Ovary (tissue), 3 donors: ENCODE measurements around the gene DUSP16.
"Not testable (repeated sequence)": the region's sequence is repeated elsewhere in the genome, so short reads cannot be mapped to it uniquely, and the experiment has no call there.

ENCODE experiments used
- CTCF ChIP-seq, 3 donors: fragments of 450-650 bp in 2 of 3; fragments of 200-600 bp in 1 of 3; IDR thresholded peaks; one replicate each; pipeline versions ENCODE4 v1.5.1 to v1.8.0; 2016 to 2022; ENCODE audit warnings: antibody characterized with exemption in 3 of 3, mild to moderate bottlenecking in 1 of 3
- EP300 ChIP-seq: sonication (generic); formaldehyde crosslinking; IDR thresholded peaks from one replicate; pipeline ENCODE4 v1.6.1; 2017; ENCODE audit warnings: antibody characterized with exemption
- POLR2A ChIP-seq: fragments of 450-650 bp; IDR thresholded peaks from one replicate; pipeline ENCODE4 v1.6.1; 2017; ENCODE audit warnings: antibody characterized with exemption, mild to moderate bottlenecking, moderate library complexity
- donor health status: DM: no; HTN: no; CAD: no.

- TF ChIP-seq CTCF (IDR thresholded peaks at IDR 0.05); EP300; POLR2A: not testable (repeated sequence)
Observed at GRCh38 chr12:12595929-12596328, 33.3 kb upstream of the DUSP16 start.
